ENCODE data around the gene BICDL1.

The BICDL1 gene

GRCh38 chr12:120019197-120019596, 30.2 kb downstream of the BICDL1 start:
- no peak overlapping the region for H3K27ac ChIP-seq
- TF ChIP-seq ZFX (IDR thresholded peaks at IDR 0.05; ENCODE audit: borderline replicate concordance) (no peak), CTCF (IDR thresholded peaks at IDR 0.05) (no peak)

- no peak overlapping the region for H3K27ac ChIP-seq
- TF ChIP-seq ZFX (IDR thresholded peaks at IDR 0.05; ENCODE audit: borderline replicate concordance) (no peak), CTCF (IDR thresholded peaks at IDR 0.05) (no peak)
These were observed 30.9 kb downstream of the BICDL1 start for GRCh38 chr12:120019938-120020337.

- H3K27ac ChIP-seq: no peak overlapping the region
- TF ChIP-seq CTCF (IDR thresholded peaks at IDR 0.05) (no peak), ZFX (IDR thresholded peaks at IDR 0.05; ENCODE audit: borderline replicate concordance) (no peak)
These were observed 35.2 kb downstream of the BICDL1 start for GRCh38 chr12:120024193-120024592.

GRCh38 chr12:120025640-120026039, 36.6 kb downstream of the BICDL1 start:
- H3K27ac ChIP-seq: no peak overlapping the region
- no peak for TF ChIP-seq CTCF (IDR thresholded peaks at IDR 0.05)
- no peak for TF ChIP-seq ZFX (IDR thresholded peaks at IDR 0.05; ENCODE audit: borderline replicate concordance)

- H3K27ac ChIP-seq: no peak overlapping the region
- TF ChIP-seq CTCF (IDR thresholded peaks at IDR 0.05) (no peak), ZFX (IDR thresholded peaks at IDR 0.05; ENCODE audit: borderline replicate concordance) (no peak)
These were observed 43.2 kb downstream of the BICDL1 start for GRCh38 chr12:120032242-120032641.

GRCh38 chr12:120037851-120038250, 48.8 kb downstream of the BICDL1 start:
- H3K27ac ChIP-seq: no peak overlapping the region
- TF ChIP-seq ZFX (IDR thresholded peaks at IDR 0.05; ENCODE audit: borderline replicate concordance): no peak
- TF ChIP-seq CTCF (IDR thresholded peaks at IDR 0.05): no peak

GRCh38 chr12:120039711-120040110, 50.7 kb downstream of the BICDL1 start:
- H3K27ac ChIP-seq: no peak overlapping the region
- TF ChIP-seq ZFX (IDR thresholded peaks at IDR 0.05; ENCODE audit: borderline replicate concordance): no peak
- TF ChIP-seq CTCF (IDR thresholded peaks at IDR 0.05): no peak

Data from 22Rv1 (cell line).